HG03342 (cell line): ENCODE results near the gene PIN1.

Experiments used
- ATAC-seq: cut with Tn5 transposase; IDR thresholded peaks from one replicate; pipeline ENCODE4 v1.9.1; 2021; ENCODE audit warnings: mild to moderate bottlenecking, moderate library complexity; ENCODE audit not compliant: unreplicated experiment

The PIN1 gene

GRCh38 chr19:9883231-9883758 is 48.2 kb downstream of the PIN1 start:
- ATAC-seq: no peak

GRCh38 chr19:9883764-9884163 is 48.6 kb downstream of the PIN1 start:
- no peak for ATAC-seq

- ATAC-seq: no peak
Measured at GRCh38 chr19:9885077-9885552, 50.0 kb downstream of the PIN1 start.

- ATAC-seq: no peak
Measured at GRCh38 chr19:9891609-9892373, 56.7 kb downstream of the PIN1 start.
